Activated CD4-positive, alpha-beta T cell treated with anti-CD3 and anti-CD28 coated beads for 36 hours (primary cell): ENCODE measurements around the gene SDF2. TPM values are rescaled to one million over a fixed set of nuclear protein-coding genes. Genes with fewer than 3 reads are reported as not detected.
A peak's percentile ranks its signal among the peaks of the same experiment; 100 is the strongest.
"Not testable (repeated sequence)": the region's sequence is repeated elsewhere in the genome, so short reads cannot be mapped to it uniquely, and the experiment has no call there.

Source experiments
- ATAC-seq: fragments of 200-7000 bp; cut with Tn5 transposase; one replicate; pipeline ENCODE4 v1.10.0; 2021; ENCODE audit warnings: mild to moderate bottlenecking, moderate library complexity
- CTCF ChIA-PET: fragments of 350-600 bp; sonication (Branson Sonifier 250); formaldehyde crosslinking; loops from one replicate; lab custom pipeline; 2021; ENCODE audit warnings: antibody characterized with exemption; lab: Charles Lee
- POLR2A ChIA-PET: fragments of 350-600 bp; sonication (Branson Sonifier 250); formaldehyde crosslinking; loops from one replicate; lab custom pipeline; 2021; ENCODE audit warnings: antibody characterized with exemption, inconsistent platforms; lab: Charles Lee
- DNase-seq: peaks from one replicate; pipeline ENCODE4 v3.0.0-alpha.2; 2020
- H3K27ac Mint-ChIP-seq: one replicate; pipeline ENCODE4 v1.8.0; 2021; ENCODE audit warnings: mixed read lengths
- H3K27me3 Mint-ChIP-seq: one replicate; pipeline ENCODE4 v1.8.0; 2021; ENCODE audit warnings: mixed read lengths
- H3K36me3 Mint-ChIP-seq: one replicate; pipeline ENCODE4 v1.8.0; 2021; ENCODE audit warnings: low read depth, mixed read lengths
- H3K4me1 Mint-ChIP-seq: one replicate; pipeline ENCODE4 v1.8.0; 2021; ENCODE audit warnings: mixed read lengths
- H3K4me3 Mint-ChIP-seq: one replicate; pipeline ENCODE4 v1.8.0; 2021; ENCODE audit warnings: mild to moderate bottlenecking, moderate library complexity, mixed read lengths
- H3K9me3 Mint-ChIP-seq: one replicate; pipeline ENCODE4 v1.8.0; 2021; ENCODE audit warnings: low read depth, mixed read lengths
- intact Hi-C, 2 experiments: fragments of 100-400 bp; cut with DNase I in 1 of 2; cut with micrococcal nuclease in 1 of 2; formaldehyde crosslinking; loops; one replicate each; pipeline versions ENCODE4 v1.14.2 to v1.15.1; 2022 to 2024; cut with DNase I, micrococcal nuclease
- total RNA-seq, 2 experiments: library from RNA; stranded (reverse); gene quantifications; one replicate each; pipeline ENCODE4 v1.2.3, GENCODE V29; 2021

The SDF2 gene
- total RNA-seq, 2 experiments from 2014 or later, result 36.6 to 37.2 TPM

- ChIA-PET POLR2A (interaction anchor here (0.6 to 0.9 kb wide), 2 partner anchors 29 to 49 kb away, joined by 7 read pairs; no protein-coding TSS in a partner anchor), CTCF (interaction anchor here (0.6 to 2.7 kb wide), 18 partner anchors 8 to 375 kb away, joined by 3 to 8 read pairs (median 4); no protein-coding TSS in a partner anchor)
- DNase-seq, result peak; percentile 51
- Mint-ChIP-seq H3K4me1 (peaks cover 3% of the 10 kb centered on the region), H3K27ac (no peak overlapping the region), H3K36me3 (peaks cover 38% of the 10 kb centered on the region), H3K4me3 (no peak overlapping the region), H3K27me3 (no peaks in the 10 kb centered on the region), H3K9me3 (no peaks in the 10 kb centered on the region)
- intact Hi-C loops, result loop anchor here (1.0 to 2.0 kb wide), 2 partner anchors 64 to 119 kb away; no protein-coding TSS in a partner anchor
- peak; percentile 69 for ATAC-seq
Measured at GRCh38 chr17:28612936-28613872, 48.5 kb downstream of the SDF2 start.

- H3K4me3 Mint-ChIP-seq, result no peak overlapping the region
- DNase-seq (no peak), ATAC-seq (no peak)
- peaks cover 41% of the 10 kb centered on the region for H3K36me3 Mint-ChIP-seq
- H3K27ac Mint-ChIP-seq, result peak overlapping the region; percentile 7
- H3K9me3 Mint-ChIP-seq, result no peaks in the 10 kb centered on the region
- ChIA-PET CTCF (interaction anchor here (0.6 to 2.7 kb wide), 17 partner anchors 9 to 120 kb away, joined by 3 to 8 read pairs (median 4); no protein-coding TSS in a partner anchor), POLR2A (no interaction called here)
- H3K4me1 Mint-ChIP-seq, result peaks cover 3% of the 10 kb centered on the region
- intact Hi-C loops, result loop anchor here in 1 of 2 experiments (2.0 kb wide), 1 partner anchor 64 kb away; no protein-coding TSS in a partner anchor
- no peaks in the 10 kb centered on the region for H3K27me3 Mint-ChIP-seq
Measured at GRCh38 chr17:28612531-28612930, 49.2 kb downstream of the SDF2 start.

GRCh38 chr17:28610376-28610775, 51.3 kb downstream of the SDF2 start:
- CTCF ChIA-PET, result interaction anchor here (0.8 to 1.6 kb wide), 8 partner anchors 8 to 116 kb away, joined by 3 to 5 read pairs (median 4); partner anchors contain the start of gene ALDOC
- intact Hi-C loops, result no loop called here
- Mint-ChIP-seq H3K4me1 (peaks cover 3% of the 10 kb centered on the region), H3K27me3 (no peaks in the 10 kb centered on the region), H3K9me3 (no peaks in the 10 kb centered on the region), H3K4me3 (no peak overlapping the region), H3K36me3 (peaks cover 38% of the 10 kb centered on the region), H3K27ac (no peak overlapping the region)
- DNase-seq, result no peak
- POLR2A ChIA-PET, result no interaction called here
- ATAC-seq, result no peak

DNA sequence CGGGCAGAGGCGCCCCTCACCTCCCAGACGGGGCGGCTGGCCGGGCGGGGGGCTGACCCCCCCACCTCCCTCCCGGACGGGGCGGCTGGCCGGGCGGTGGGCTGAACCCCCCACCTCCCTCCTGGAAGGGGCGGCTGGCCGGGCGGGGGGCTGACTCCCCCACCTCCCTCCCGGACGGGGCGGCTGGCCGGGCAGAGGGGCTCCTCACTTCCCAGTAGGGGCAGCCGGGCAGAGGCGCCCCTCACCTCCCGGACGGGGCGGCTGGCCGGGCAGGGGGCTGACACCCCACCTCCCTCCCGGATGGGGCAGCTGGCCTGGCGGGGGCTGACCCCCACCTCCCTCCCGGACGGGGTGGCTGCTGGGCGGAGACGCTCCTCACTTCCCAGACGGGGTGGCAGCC, 57.7 kb downstream of the SDF2 start:
- ATAC-seq, POLR2A ChIA-PET, H3K9me3 Mint-ChIP-seq, H3K27ac Mint-ChIP-seq, H3K4me3 Mint-ChIP-seq, intact Hi-C loops, DNase-seq, H3K4me1 Mint-ChIP-seq, CTCF ChIA-PET, H3K27me3 Mint-ChIP-seq: not testable (repeated sequence)
- H3K36me3 Mint-ChIP-seq, result peaks cover 15% of the 10 kb centered on the region

DNA sequence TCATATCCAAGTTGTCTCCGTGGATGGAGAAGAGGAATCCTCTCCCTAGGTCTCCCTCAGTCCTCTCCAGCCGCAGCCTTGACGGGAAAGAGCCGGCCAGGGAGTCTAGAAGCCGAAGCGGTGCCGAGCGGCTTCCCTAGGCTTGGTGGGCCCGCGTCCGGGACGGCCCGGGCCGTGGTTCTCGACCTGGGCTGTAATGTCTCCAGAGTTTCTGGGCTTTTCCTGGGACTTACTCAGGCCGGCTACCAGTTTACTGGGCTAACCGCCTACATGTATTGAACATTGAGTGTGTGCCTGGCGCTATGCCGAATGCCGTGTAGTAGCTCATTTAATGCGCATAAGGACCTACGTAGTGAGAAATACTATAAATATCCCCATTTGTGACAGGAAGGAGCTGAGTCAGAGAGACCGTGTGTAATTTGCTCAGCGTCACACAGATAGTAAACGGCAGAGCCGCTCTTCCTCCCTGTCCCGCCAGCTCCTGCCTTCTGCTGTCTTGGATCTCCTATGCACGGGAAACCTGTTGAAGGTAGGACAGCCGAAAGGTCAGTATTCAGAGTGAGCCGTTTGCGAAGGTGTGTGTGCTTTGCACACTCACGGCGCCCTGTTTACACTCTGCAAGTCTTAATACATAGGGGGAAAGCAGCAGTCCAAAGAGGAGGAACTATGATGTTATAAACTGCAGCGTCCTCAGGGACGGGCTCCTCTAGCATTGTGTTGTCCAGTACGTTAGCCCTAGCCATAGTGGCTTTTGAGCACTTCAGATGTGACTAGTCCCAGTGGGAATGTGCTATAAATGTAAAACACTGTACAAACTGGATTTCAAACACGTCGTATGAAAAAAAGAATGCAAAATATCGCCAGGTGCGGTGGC, 62.2 kb downstream of the SDF2 start:
- Mint-ChIP-seq H3K27ac (peak overlapping the region; percentile 98), H3K36me3 (peaks cover 20% of the 10 kb centered on the region), H3K4me3 (peak overlapping the region; percentile 89), H3K27me3 (no peaks in the 10 kb centered on the region), H3K9me3 (no peaks in the 10 kb centered on the region), H3K4me1 (peaks cover 21% of the 10 kb centered on the region)
- ATAC-seq (peak; percentile 79), DNase-seq (peak; percentile 89)
- CTCF ChIA-PET, result interaction anchor here (0.6 to 1.1 kb wide), 6 partner anchors 11 to 72 kb away, joined by 3 to 5 read pairs (median 4); partner anchors contain the start of gene PIGS
- intact Hi-C loops, result loop anchor here (1.0 to 2.0 kb wide), 14 partner anchors 22 to 353 kb away; partner anchors contain the start of genes PIGS (in 2 of the 2), ALDOC (in 1 of the 2), BLTP2 (in 1 of the 2) and POLDIP2 (in 1 of the 2)
- POLR2A ChIA-PET, result interaction anchor here (0.7 to 1.9 kb wide), 7 partner anchors 19 to 127 kb away, joined by 3 to 16 read pairs (median 6); partner anchors contain the start of genes ALDOC, PIGS and SDF2

- POLR2A ChIA-PET, result interaction anchor here (0.7 to 1.9 kb wide), 6 partner anchors 20 to 128 kb away, joined by 3 to 16 read pairs (median 6); partner anchors contain the start of genes ALDOC, PIGS and SDF2
- Mint-ChIP-seq H3K4me1 (peaks cover 21% of the 10 kb centered on the region), H3K27me3 (no peaks in the 10 kb centered on the region), H3K9me3 (no peaks in the 10 kb centered on the region), H3K27ac (peak within 1 kb of the TSS; percentile 98), H3K4me3 (peak within 1 kb of the TSS; percentile 89), H3K36me3 (peaks cover 19% of the 10 kb centered on the region)
- ATAC-seq, result peak; percentile 92
- intact Hi-C loops, result loop anchor here (1.0 to 2.0 kb wide), 14 partner anchors 22 to 353 kb away; partner anchors contain the start of genes PIGS (in 2 of the 2), ALDOC (in 1 of the 2), BLTP2 (in 1 of the 2) and POLDIP2 (in 1 of the 2)
- DNase-seq, result peak; percentile 97
- CTCF ChIA-PET, result interaction anchor here (0.6 to 1.6 kb wide), 9 partner anchors 12 to 71 kb away, joined by 3 to 7 read pairs (median 4); partner anchors contain the start of genes ALDOC and PIGS
Measured at GRCh38 chr17:28598799-28599310, 62.9 kb downstream of the SDF2 start, which contains the start of gene SPAG5. Gene SPAG5 (minus strand): TSS chr17:28599025. CDS start chr17:28598946, 79 bp downstream.

GRCh38 chr17:28598389-28598788, 63.3 kb downstream of the SDF2 start:
- CTCF ChIA-PET, result interaction anchor here (0.8 to 1.6 kb wide), 6 partner anchors 14 to 202 kb away, joined by 3 to 7 read pairs (median 5); partner anchors contain the start of genes ALDOC and PIGS
- intact Hi-C loops, result loop anchor here in 1 of 2 experiments (2.0 kb wide), 2 partner anchors 28 to 50 kb away; partner anchors contain the start of gene PIGS
- H3K27ac Mint-ChIP-seq, result peak overlapping the region; percentile 98

More at GRCh38 chr17:28598389-28598788, 63.3 kb downstream of the SDF2 start:
- POLR2A ChIA-PET, result interaction anchor here (1.2 to 1.9 kb wide), 3 partner anchors 21 to 71 kb away, joined by 3 to 16 read pairs (median 7); partner anchors contain the start of genes ALDOC and PIGS
- Mint-ChIP-seq H3K27me3 (no peaks in the 10 kb centered on the region), H3K9me3 (no peaks in the 10 kb centered on the region), H3K36me3 (peaks cover 21% of the 10 kb centered on the region), H3K4me3 (peak overlapping the region; percentile 89), H3K4me1 (peaks cover 21% of the 10 kb centered on the region)
- ATAC-seq, result no peak
- no peak for DNase-seq

Other genes with a start within 250 kb of the SDF2 start
- gene SLC13A2, start 188.3 kb downstream of the SDF2 start, total RNA-seq, result not detected
- gene FOXN1, start 155.6 kb downstream of the SDF2 start, total RNA-seq, result not detected
- gene UNC119, start 109.3 kb downstream of the SDF2 start, total RNA-seq, result 10 to 100 TPM; 35.9 to 48.7 TPM
- gene PIGS, start 90.4 kb downstream of the SDF2 start, total RNA-seq, result 10 to 100 TPM; 38.7 to 41.4 TPM
- 100 to 1,000 TPM; 131 to 133 TPM for gene ALDOC, start 85.0 kb downstream of the SDF2 start, total RNA-seq
- gene SPAG5, start 62.9 kb downstream of the SDF2 start, total RNA-seq, result 100 to 1,000 TPM; 142 to 165 TPM
- 10 to 100 TPM; 17.6 to 21.4 TPM for gene RSKR, start 47.7 kb downstream of the SDF2 start, total RNA-seq
- gene BLTP2, start 16.7 kb downstream of the SDF2 start, total RNA-seq, result 100 to 1,000 TPM; 138 to 152 TPM
- gene SUPT6H, start 299 bp upstream of the SDF2 start, total RNA-seq, result 10 to 100 TPM; 80.6 to 85.8 TPM
- gene PROCA1, start 50.0 kb upstream of the SDF2 start, total RNA-seq, result 1 to 10 TPM; 4.0 to 4.5 TPM
- 10 to 100 TPM; 13.6 to 17.4 TPM for gene RAB34, start 56.0 kb upstream of the SDF2 start, total RNA-seq
- 1,000 to 10,000 TPM; 2,164 to 2,505 TPM for gene RPL23A, start 58.1 kb upstream of the SDF2 start, total RNA-seq
- gene TLCD1, start 64.3 kb upstream of the SDF2 start, total RNA-seq, result 1 to 10 TPM; 8.5 to 8.7 TPM
- 1 to 10 TPM; 3.8 to 4.0 TPM for gene NEK8, start 66.9 kb upstream of the SDF2 start, total RNA-seq
- gene TRAF4, start 82.1 kb upstream of the SDF2 start, total RNA-seq, result 100 to 1,000 TPM in 1 of 2 experiments, 10 to 100 TPM in 1; 96.5 to 117 TPM
- gene FAM222B, start 180.9 kb upstream of the SDF2 start, total RNA-seq, result 10 to 100 TPM; 16.8 to 20.8 TPM
- gene ERAL1, start 193.1 kb upstream of the SDF2 start, total RNA-seq, result 10 to 100 TPM; 51.5 to 74.8 TPM
- gene FLOT2, start 235.8 kb upstream of the SDF2 start, total RNA-seq, result 10 to 100 TPM; 81.3 to 88.4 TPM
- gene DHRS13, start 241.2 kb upstream of the SDF2 start, total RNA-seq, result 10 to 100 TPM; 23.3 to 29.5 TPM